ENCODE data around the gene VASP.

Gene VASP

DNA sequence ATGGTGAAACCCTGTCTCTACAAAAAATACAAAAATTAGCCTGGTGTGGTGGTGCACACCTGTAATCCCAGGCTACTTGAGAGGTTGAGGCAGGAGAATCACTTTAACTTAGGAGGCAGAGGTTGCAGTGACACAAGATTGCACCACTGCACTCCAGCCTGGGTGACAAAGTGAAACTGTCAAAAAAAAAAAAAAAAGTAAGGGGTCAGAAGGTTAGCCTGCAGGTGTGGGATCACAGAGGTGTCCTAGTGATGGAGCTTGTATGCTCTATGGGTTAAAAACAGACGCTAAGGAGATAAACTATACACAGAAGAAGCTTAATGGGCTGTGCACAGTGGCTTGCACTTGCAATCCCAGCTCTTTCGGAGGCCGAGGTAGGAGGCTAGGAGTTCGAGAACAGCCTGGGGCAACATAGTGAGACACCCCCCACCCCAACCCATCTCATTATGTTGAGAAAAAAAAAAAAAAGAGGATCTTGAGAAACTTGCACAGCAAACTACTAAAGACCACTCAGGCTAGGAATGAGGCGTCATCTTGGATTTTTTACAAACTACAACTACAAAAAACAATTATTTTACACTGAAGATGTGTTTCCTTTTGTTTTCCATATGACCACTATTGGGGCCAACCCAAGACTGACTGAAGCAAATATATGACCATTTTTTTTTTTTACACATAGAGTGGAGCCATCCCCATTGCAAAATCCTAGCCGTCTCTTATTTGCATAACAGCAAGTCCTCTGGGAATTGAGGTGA is 31.6 kb upstream of the VASP start:
- TF ChIP-seq, protein P1, sequence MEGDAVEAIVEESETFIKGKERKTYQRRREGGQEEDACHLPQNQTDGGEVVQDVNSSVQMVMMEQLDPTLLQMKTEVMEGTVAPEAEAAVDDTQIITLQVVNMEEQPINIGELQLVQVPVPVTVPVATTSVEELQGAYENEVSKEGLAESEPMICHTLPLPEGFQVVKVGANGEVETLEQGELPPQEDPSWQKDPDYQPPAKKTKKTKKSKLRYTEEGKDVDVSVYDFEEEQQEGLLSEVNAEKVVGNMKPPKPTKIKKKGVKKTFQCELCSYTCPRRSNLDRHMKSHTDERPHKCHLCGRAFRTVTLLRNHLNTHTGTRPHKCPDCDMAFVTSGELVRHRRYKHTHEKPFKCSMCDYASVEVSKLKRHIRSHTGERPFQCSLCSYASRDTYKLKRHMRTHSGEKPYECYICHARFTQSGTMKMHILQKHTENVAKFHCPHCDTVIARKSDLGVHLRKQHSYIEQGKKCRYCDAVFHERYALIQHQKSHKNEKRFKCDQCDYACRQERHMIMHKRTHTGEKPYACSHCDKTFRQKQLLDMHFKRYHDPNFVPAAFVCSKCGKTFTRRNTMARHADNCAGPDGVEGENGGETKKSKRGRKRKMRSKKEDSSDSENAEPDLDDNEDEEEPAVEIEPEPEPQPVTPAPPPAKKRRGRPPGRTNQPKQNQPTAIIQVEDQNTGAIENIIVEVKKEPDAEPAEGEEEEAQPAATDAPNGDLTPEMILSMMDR (IDR thresholded peaks at IDR 0.05) = no peak

- TF ChIP-seq, protein P1 (IDR thresholded peaks at IDR 0.05) = no peak
Measured at GRCh38 chr19:45476304-45476703, 31.0 kb upstream of the VASP start.

DNA sequence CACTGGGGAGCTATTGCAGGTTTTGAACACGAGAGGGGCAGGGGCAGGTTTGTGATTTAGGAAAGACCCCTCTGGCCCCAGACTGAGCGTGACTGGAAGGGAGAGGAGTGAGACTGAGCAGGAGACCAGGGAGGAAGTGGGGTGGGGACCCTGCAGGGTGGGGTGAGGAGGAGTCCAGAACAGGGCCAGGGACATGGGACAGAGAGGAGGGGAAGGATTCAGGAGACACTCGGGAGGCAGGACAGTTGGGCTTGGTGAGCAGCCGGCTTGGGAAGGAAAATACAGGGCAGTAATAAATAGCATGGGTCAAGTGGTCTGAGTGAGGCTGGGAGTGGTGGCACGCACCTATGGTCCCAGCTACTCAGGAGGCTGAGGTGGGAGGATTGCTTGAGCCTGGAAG is 30.1 kb upstream of the VASP start:
- TF ChIP-seq, protein P1 (IDR thresholded peaks at IDR 0.05) = no peak

- TF ChIP-seq, protein P1 (IDR thresholded peaks at IDR 0.05) = peak; percentile 50
Measured at GRCh38 chr19:45477713-45478453, 29.4 kb upstream of the VASP start.

- TF ChIP-seq, protein P1 (IDR thresholded peaks at IDR 0.05) = peak; percentile 60
Measured at GRCh38 chr19:45478454-45479238, 28.6 kb upstream of the VASP start.

DNA sequence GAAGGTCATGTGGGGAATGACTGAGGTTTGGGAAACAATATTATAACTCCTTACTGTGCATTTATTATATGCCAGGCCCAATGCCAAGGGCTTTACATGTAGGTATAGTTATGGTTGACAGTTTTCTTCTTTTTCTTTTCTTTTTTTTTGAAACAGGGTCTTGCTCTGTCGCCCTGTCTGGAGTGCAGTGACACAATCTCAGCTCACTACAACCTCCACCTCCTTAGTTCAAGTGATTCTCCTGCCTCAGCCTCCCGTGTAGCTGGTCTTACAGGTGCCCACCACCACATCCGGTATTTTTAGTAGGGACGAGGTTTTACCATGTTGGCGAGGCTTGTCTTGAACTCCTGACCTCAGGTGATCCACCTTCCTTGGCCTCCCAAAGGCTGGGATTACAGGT is 24.2 kb upstream of the VASP start:
- TF ChIP-seq, protein P1 (IDR thresholded peaks at IDR 0.05) = no peak

GRCh38 chr19:45484273-45484945 is 22.9 kb upstream of the VASP start:
- TF ChIP-seq, protein P1 (IDR thresholded peaks at IDR 0.05) = no peak
